Activated CD4-positive, alpha-beta T cell treated with anti-CD3 and anti-CD28 coated beads, Interleukin-2, amount 10 ng/mL, durations not matched to agents 7 days and 5 days (primary cell): ENCODE data around the gene PNKP. TPM values are rescaled to one million over a fixed set of nuclear protein-coding genes. Genes with fewer than 3 reads are reported as not detected.

Experiments
- CTCF ChIA-PET: fragments of 350-600 bp; sonication (Branson Sonifier 250); formaldehyde crosslinking; loops from one replicate; lab custom pipeline; 2021; ENCODE audit warnings: antibody characterized with exemption; lab: Charles Lee
- POLR2A ChIA-PET: fragments of 350-600 bp; sonication (Branson Sonifier 250); formaldehyde crosslinking; loops from one replicate; lab custom pipeline; 2021; ENCODE audit warnings: antibody characterized with exemption; lab: Charles Lee
- DNase-seq: peaks from one replicate; pipeline ENCODE4 v3.0.0-alpha.2; 2020
- H3K27ac Mint-ChIP-seq: one replicate; pipeline ENCODE4 v1.8.0; 2021; ENCODE audit warnings: mild to moderate bottlenecking, moderate library complexity, mixed read lengths
- H3K27me3 Mint-ChIP-seq: one replicate; pipeline ENCODE4 v1.8.0; 2021; ENCODE audit warnings: mixed read lengths
- H3K36me3 Mint-ChIP-seq: one replicate; pipeline ENCODE4 v1.8.0; 2021; ENCODE audit warnings: low read depth, mixed read lengths
- H3K4me1 Mint-ChIP-seq: one replicate; pipeline ENCODE4 v1.8.0; 2021; ENCODE audit warnings: mixed read lengths
- H3K4me3 Mint-ChIP-seq: one replicate; pipeline ENCODE4 v1.8.0; 2021; ENCODE audit warnings: mild to moderate bottlenecking, moderate library complexity, mixed read lengths
- H3K9me3 Mint-ChIP-seq: one replicate; pipeline ENCODE4 v1.8.0; 2021; ENCODE audit warnings: mixed read lengths
- total RNA-seq, 2 experiments: library from RNA; stranded (reverse); gene quantifications; one replicate each; pipeline ENCODE4 v1.2.3, GENCODE V29; 2021

The PNKP gene
- total RNA-seq, 2 experiments from 2014 or later = 105 to 131 TPM

GRCh38 chr19:49870309-49870901, 3.0 kb upstream of the PNKP start:
- ChIA-PET POLR2A (no interaction called here), CTCF (no interaction called here)
- Mint-ChIP-seq H3K4me3 (no peak overlapping the region), H3K27me3 (no peaks in the 10 kb centered on the region), H3K4me1 (peaks cover 42% of the 10 kb centered on the region), H3K27ac (peak overlapping the region; percentile 89), H3K36me3 (peaks cover 12% of the 10 kb centered on the region), H3K9me3 (no peaks in the 10 kb centered on the region)
- no peak for DNase-seq

GRCh38 chr19:49869484-49870308, 2.3 kb upstream of the PNKP start:
- CTCF ChIA-PET = interaction anchor here (0.6 to 1.3 kb wide), 3 partner anchors 12 to 28 kb away, joined by 3 read pairs; no protein-coding TSS in a partner anchor
- DNase-seq = peak; percentile 95
- POLR2A ChIA-PET = no interaction called here
- H3K4me1 Mint-ChIP-seq = peaks cover 41% of the 10 kb centered on the region
- H3K27ac Mint-ChIP-seq = peak overlapping the region; percentile 89
- no peaks in the 10 kb centered on the region for H3K27me3 Mint-ChIP-seq
- H3K9me3 Mint-ChIP-seq = no peaks in the 10 kb centered on the region
- no peak overlapping the region for H3K4me3 Mint-ChIP-seq
- H3K36me3 Mint-ChIP-seq = peaks cover 18% of the 10 kb centered on the region

GRCh38 chr19:49869009-49869483, 1.7 kb upstream of the PNKP start:
- Mint-ChIP-seq H3K4me3 (no peak overlapping the region), H3K27ac (no peak overlapping the region)

GRCh38 chr19:49864890-49865289, 2.5 kb downstream of the PNKP start:
- H3K36me3 Mint-ChIP-seq = peaks cover 31% of the 10 kb centered on the region
- DNase-seq = no peak

More at GRCh38 chr19:49869009-49869483, 1.7 kb upstream of the PNKP start:
- Mint-ChIP-seq H3K9me3 (no peaks in the 10 kb centered on the region), H3K4me1 (peaks cover 44% of the 10 kb centered on the region), H3K27me3 (no peaks in the 10 kb centered on the region), H3K36me3 (peaks cover 25% of the 10 kb centered on the region)
- no peak for DNase-seq
- CTCF ChIA-PET = interaction anchor here (0.6 to 1.3 kb wide), 3 partner anchors 12 to 27 kb away, joined by 3 read pairs; no protein-coding TSS in a partner anchor
- POLR2A ChIA-PET = no interaction called here

GRCh38 chr19:49863935-49864320, 3.4 kb downstream of the PNKP start:
- Mint-ChIP-seq H3K4me1 (peaks cover 31% of the 10 kb centered on the region), H3K36me3 (peaks cover 34% of the 10 kb centered on the region), H3K9me3 (no peaks in the 10 kb centered on the region), H3K27me3 (no peaks in the 10 kb centered on the region), H3K4me3 (no peak overlapping the region), H3K27ac (no peak overlapping the region)
- DNase-seq = no peak
- ChIA-PET CTCF (interaction anchor here (0.6 to 1.0 kb wide), 3 partner anchors 8 to 458 kb away, joined by 3 to 5 read pairs (median 4); no protein-coding TSS in a partner anchor), POLR2A (no interaction called here)

More at GRCh38 chr19:49864890-49865289, 2.5 kb downstream of the PNKP start:
- H3K9me3 Mint-ChIP-seq = no peaks in the 10 kb centered on the region
- H3K27me3 Mint-ChIP-seq = no peaks in the 10 kb centered on the region
- CTCF ChIA-PET = interaction anchor here (1.0 to 1.9 kb wide), 3 partner anchors 9 to 17 kb away, joined by 4 to 5 read pairs (median 5); partner anchors contain the start of gene PTOV1
- POLR2A ChIA-PET = no interaction called here
- H3K4me3 Mint-ChIP-seq = no peak overlapping the region
- H3K4me1 Mint-ChIP-seq = peaks cover 31% of the 10 kb centered on the region
- H3K27ac Mint-ChIP-seq = no peak overlapping the region

GRCh38 chr19:49863254-49863934, 4.0 kb downstream of the PNKP start:
- ChIA-PET CTCF (interaction anchor here (1.0 to 1.3 kb wide), 3 partner anchors 8 to 16 kb away, joined by 4 to 5 read pairs (median 4); no protein-coding TSS in a partner anchor), POLR2A (no interaction called here)
- Mint-ChIP-seq H3K9me3 (no peaks in the 10 kb centered on the region), H3K27me3 (no peaks in the 10 kb centered on the region), H3K27ac (no peak overlapping the region), H3K36me3 (peaks cover 34% of the 10 kb centered on the region), H3K4me1 (peaks cover 31% of the 10 kb centered on the region), H3K4me3 (no peak overlapping the region)
- no peak for DNase-seq

GRCh38 chr19:49862391-49863253, 4.8 kb downstream of the PNKP start:
- Mint-ChIP-seq H3K4me3 (no peak overlapping the region), H3K27me3 (no peaks in the 10 kb centered on the region), H3K4me1 (peaks cover 31% of the 10 kb centered on the region), H3K36me3 (peaks cover 36% of the 10 kb centered on the region), H3K27ac (no peak overlapping the region), H3K9me3 (no peaks in the 10 kb centered on the region)
- ChIA-PET CTCF (interaction anchor here (1.1 to 1.3 kb wide), 2 partner anchors 9 to 96 kb away, joined by 3 to 4 read pairs; partner anchors contain the start of gene AP2A1), POLR2A (no interaction called here)
- no peak for DNase-seq

- H3K36me3 Mint-ChIP-seq = peaks cover 33% of the 10 kb centered on the region
- H3K4me3 Mint-ChIP-seq = no peak overlapping the region
- ChIA-PET POLR2A (no interaction called here), CTCF (interaction anchor here (1.1 kb wide), 1 partner anchor 95 kb away, joined by 3 read pairs; the partner anchor contains the start of gene AP2A1)
- no peak for DNase-seq
- no peak overlapping the region for H3K27ac Mint-ChIP-seq
- H3K27me3 Mint-ChIP-seq = no peaks in the 10 kb centered on the region
- no peaks in the 10 kb centered on the region for H3K9me3 Mint-ChIP-seq
- peaks cover 29% of the 10 kb centered on the region for H3K4me1 Mint-ChIP-seq
Observed at GRCh38 chr19:49861541-49862378, 5.6 kb downstream of the PNKP start.

GRCh38 chr19:49861107-49861506, 6.3 kb downstream of the PNKP start:
- H3K27ac Mint-ChIP-seq = no peak overlapping the region
- CTCF ChIA-PET = interaction anchor here (1.0 kb wide), 1 partner anchor 11 kb away, joined by 3 read pairs; no protein-coding TSS in a partner anchor
- H3K4me3 Mint-ChIP-seq = no peak overlapping the region
- H3K9me3 Mint-ChIP-seq = no peaks in the 10 kb centered on the region
- POLR2A ChIA-PET = no interaction called here
- peaks cover 22% of the 10 kb centered on the region for H3K4me1 Mint-ChIP-seq
- no peaks in the 10 kb centered on the region for H3K27me3 Mint-ChIP-seq
- no peak for DNase-seq
- peaks cover 30% of the 10 kb centered on the region for H3K36me3 Mint-ChIP-seq

- H3K36me3 Mint-ChIP-seq = peaks cover 27% of the 10 kb centered on the region
- H3K4me1 Mint-ChIP-seq = peaks cover 16% of the 10 kb centered on the region
- H3K4me3 Mint-ChIP-seq = no peak overlapping the region
- ChIA-PET CTCF (interaction anchor here (1.0 kb wide), 1 partner anchor 10 kb away, joined by 3 read pairs; no protein-coding TSS in a partner anchor), POLR2A (no interaction called here)
- H3K9me3 Mint-ChIP-seq = no peaks in the 10 kb centered on the region
- DNase-seq = no peak
- H3K27ac Mint-ChIP-seq = no peak overlapping the region
- no peaks in the 10 kb centered on the region for H3K27me3 Mint-ChIP-seq
Observed at GRCh38 chr19:49860336-49861102, 6.9 kb downstream of the PNKP start.
